Epithelial cell of proximal tubule (primary cell): ENCODE data around the gene HCRTR1. TPM values are rescaled to one million over a fixed set of nuclear protein-coding genes. Genes with fewer than 3 reads are reported as not detected.

ENCODE experiments used
- DNase-seq: peaks from one replicate; pipeline ENCODE4 v3.0.0-alpha.2; 2011; ENCODE audit warnings: low read depth
- H3K4me3 ChIP-seq: 2 replicates; pipeline ENCODE4 v1.5.1; 2011; ENCODE audit warnings: low read depth, mild to moderate bottlenecking, low read length
- total RNA-seq: library from RNA; depleted of rRNA; stranded (reverse); fragments of >200 nt; gene quantifications from 2 replicates; pipeline ENCODE4 v1.2.3, GENCODE V29; 2015
- TF ChIP-seq, protein P1 (sequence below): conservative IDR thresholded peaks from 2 replicates; pipeline ENCODE4 v1.5.1; 2012; ENCODE audit warnings: low read depth, mild to moderate bottlenecking, low read length

Gene HCRTR1
- total RNA-seq, 1 donor from 2014 or later = not detected

DNA sequence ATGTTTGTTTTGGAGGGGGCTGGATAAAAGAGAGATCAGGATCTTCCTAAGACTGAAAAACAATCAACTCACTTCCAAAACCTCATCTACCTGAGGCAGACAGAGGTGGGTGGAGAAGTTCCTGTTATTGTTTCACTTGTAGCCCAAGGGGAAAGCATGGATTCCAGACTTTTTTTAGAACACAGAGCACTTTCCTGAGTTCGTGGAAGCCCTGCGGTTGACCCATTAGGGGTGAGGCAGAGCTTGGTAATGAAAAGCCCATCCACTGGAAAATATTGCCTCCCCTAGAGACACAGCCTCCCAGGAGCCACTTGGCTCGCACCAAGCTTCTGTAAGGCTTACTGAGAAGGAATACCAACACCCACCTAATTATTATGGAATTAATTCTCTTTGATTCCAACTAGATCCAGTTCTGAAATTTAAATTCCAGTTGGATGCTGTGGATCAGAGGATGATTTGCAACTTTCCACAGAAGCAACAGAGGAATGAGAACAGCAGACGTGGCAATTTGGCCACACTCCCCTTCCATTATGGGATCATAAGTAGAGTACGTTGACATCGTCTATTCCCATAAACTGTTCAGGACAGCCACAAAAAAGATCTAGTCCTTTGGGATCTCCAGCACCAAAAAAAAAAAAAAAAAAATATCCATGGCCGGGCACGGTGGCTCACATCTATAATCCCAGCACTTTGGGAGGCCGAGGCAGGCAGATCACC, 31.3 kb downstream of the HCRTR1 start:
- H3K4me3 ChIP-seq = no peak overlapping the region
- DNase-seq = no peak
- TF ChIP-seq, protein P1, sequence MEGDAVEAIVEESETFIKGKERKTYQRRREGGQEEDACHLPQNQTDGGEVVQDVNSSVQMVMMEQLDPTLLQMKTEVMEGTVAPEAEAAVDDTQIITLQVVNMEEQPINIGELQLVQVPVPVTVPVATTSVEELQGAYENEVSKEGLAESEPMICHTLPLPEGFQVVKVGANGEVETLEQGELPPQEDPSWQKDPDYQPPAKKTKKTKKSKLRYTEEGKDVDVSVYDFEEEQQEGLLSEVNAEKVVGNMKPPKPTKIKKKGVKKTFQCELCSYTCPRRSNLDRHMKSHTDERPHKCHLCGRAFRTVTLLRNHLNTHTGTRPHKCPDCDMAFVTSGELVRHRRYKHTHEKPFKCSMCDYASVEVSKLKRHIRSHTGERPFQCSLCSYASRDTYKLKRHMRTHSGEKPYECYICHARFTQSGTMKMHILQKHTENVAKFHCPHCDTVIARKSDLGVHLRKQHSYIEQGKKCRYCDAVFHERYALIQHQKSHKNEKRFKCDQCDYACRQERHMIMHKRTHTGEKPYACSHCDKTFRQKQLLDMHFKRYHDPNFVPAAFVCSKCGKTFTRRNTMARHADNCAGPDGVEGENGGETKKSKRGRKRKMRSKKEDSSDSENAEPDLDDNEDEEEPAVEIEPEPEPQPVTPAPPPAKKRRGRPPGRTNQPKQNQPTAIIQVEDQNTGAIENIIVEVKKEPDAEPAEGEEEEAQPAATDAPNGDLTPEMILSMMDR = no peak

DNA sequence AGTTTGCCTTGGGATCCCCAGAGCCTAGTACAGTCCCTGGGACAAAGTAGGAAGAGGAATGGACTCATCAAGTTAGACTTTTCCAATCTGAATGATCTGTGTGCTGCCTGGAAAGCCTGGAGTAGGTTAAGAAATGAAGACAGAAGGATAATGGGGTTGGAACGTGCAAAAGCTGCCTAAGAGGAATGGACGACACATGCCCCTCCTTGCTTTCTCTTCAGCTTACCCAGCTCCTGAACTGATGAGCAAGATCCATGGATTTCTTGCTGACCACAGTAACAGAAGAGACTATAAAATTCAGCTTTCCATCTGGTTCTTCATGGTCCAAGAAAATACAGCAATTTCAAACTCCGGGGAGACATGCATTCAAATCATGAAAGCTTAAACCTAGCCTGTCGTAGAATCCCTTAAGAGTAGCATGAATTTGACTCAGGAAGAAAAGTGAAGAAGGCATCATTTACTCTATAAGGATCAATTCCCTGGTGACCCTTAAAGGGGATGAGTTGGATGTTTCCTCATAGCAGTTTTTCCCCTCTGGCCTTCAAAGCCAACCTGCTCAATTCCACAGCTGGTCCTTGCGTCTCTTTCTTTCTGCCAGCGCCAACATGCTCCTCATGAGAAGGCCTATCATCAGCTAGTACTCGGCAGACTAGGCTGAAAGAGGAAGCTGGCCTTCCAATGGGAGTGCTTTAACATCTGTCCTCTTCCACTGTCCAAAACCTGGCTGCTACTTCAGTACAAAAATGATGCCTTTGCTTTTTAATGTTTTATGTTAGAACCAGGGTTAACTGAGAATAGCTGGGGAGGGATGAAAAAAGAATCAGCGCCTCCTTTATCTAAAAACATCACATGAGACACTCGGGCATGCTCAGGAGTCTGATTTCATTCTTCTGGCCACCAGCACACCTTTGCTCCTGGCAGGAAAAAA, 32.9 kb downstream of the HCRTR1 start:
- H3K4me3 ChIP-seq = no peak overlapping the region
- TF ChIP-seq, protein P1 = no peak
- DNase-seq = no peak

DNA sequence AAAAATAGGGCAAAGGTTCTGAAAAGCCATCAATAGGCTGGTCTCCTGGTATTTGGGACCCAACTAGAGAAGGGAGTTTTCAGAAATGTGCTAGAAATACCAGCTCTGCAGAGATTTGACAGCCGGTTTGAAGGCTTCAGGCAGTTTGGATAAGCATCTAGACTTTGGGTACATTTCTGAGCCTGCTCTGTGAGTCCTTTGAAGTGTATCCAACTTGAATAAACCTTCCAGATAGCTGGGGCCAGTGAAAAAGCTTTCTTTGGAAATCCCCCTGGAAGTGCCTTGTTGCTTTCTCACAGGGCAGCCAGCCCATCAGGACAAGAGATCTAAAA, 33.6 kb downstream of the HCRTR1 start:
- TF ChIP-seq, protein P1 = no peak
- no peak for DNase-seq
- no peak overlapping the region for H3K4me3 ChIP-seq

DNA sequence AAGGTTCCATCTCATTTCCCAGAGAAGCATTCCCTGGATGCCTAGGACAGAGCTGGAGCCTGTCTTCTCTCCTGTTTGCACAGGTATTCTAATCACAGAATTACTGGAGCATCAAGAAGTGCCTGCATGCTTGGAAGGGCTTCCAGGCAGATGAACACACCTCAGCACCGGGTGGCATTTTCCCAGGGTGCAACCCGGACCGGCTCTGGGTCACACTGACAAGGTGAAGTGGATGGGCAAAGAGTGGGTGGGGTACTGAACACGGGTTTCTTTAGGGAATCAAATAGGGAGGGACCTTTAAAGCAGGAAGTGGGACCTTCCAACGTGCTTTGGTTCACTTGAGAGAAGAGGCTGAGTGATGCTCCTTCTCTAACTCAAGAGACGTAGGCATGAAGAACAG, 34.3 kb downstream of the HCRTR1 start:
- H3K4me3 ChIP-seq = no peak overlapping the region
- DNase-seq = no peak
- TF ChIP-seq, protein P1 = no peak

DNA sequence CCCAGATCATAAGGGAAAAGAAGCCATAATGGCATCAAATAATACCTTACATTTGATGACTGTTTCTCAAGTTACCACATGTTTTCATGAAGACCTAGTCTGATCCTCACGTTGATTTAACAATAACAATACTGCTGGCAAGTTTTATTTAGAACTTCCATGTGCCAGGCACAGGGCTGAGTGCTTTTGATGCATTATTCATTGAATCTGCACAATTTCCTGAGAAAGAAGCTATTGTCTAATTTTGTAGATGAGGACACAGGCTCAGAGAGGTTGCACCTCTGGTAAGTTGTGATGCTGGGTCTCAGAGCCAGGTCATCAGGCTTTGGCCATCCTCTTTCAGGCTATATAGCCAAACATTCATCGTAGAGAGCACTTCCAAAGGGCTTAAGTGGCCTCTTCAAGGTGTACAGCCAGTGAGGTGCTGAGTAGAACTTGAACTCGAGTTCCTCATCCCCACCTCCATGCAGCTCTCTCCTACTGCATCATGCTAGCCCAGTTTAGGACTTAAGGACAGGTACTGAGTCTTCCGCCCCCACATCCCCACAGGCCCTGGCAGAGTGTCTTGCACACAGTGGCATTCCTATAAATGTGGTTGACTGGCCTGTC, 35.5 kb downstream of the HCRTR1 start:
- TF ChIP-seq, protein P1 = no peak
- no peak for DNase-seq
- no peak overlapping the region for H3K4me3 ChIP-seq

DNA sequence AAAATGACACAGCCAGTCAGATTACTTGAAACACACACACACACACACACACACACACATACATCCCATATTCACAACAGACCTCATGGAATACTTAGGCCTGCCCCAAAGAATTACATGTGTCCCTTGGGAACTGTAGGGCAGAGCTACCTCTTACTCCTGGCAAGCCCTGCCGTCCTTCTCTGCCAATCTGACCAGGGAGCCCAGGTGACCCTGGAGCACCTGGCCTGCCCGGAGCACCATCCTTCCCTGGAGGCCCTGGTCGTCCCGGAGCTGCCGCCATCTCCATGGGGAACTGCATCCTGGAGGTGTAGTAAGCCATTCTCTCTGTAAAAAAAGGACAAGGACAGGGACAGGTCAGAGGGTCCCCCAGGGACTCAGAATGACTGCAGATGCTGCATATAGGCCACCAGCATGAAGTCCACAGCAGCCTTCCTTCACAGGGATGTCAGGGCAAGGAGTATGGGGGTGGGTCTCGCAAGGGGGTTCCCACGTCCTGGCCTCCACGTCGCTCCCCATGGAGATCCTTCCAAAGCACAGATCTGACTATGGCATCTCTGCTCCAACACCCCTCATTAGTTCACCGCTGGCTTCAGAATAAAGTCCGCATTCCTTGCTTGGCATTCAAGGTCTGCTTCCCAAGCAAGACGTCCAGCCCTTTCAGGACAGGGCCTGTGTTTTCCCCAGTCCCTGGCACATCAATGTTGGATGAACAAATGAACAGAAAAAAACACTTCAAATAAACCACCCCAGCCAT, 36.4 kb downstream of the HCRTR1 start:
- DNase-seq = no peak
- no peak overlapping the region for H3K4me3 ChIP-seq
- TF ChIP-seq, protein P1 = no peak
